Measurements from ENCODE around the gene PRKG1. TPM values are rescaled to one million over a fixed set of nuclear protein-coding genes. Genes with fewer than 3 reads are reported as not detected.

The PRKG1 gene
- total RNA-seq, 4 donors from 2014 or later, result 26.5 to 72.3 (median 58.1) TPM

DNA sequence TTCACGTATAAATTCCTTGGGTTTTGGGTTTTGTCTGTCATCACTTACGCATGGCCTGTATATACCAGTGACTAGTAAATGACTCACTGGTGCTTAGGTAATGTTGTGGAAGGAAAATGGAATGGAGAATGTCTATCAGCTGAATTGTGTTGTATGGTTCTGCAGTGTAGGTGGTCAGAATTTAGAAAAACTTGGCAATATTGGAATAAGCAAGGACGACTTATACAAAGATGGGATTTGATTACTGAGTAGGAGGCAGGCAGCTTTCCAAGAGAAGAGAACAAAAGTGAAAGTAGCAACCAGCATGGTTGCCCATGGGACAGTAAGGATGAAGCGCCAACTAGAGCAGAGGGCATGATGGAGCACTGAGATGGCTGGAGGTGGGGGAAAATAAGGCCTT lies 793.7 kb downstream of the PRKG1 start:
- WGBS, 2 donors, result 83 to 84% methylated on average over 4 of the region's 4 CpGs
- peak in 1 of 2 donors; percentile 10 for DNase-seq
- no peak for TF ChIP-seq POLR2A (IDR thresholded peaks at IDR 0.05)
- TF ChIP-seq, protein P1, sequence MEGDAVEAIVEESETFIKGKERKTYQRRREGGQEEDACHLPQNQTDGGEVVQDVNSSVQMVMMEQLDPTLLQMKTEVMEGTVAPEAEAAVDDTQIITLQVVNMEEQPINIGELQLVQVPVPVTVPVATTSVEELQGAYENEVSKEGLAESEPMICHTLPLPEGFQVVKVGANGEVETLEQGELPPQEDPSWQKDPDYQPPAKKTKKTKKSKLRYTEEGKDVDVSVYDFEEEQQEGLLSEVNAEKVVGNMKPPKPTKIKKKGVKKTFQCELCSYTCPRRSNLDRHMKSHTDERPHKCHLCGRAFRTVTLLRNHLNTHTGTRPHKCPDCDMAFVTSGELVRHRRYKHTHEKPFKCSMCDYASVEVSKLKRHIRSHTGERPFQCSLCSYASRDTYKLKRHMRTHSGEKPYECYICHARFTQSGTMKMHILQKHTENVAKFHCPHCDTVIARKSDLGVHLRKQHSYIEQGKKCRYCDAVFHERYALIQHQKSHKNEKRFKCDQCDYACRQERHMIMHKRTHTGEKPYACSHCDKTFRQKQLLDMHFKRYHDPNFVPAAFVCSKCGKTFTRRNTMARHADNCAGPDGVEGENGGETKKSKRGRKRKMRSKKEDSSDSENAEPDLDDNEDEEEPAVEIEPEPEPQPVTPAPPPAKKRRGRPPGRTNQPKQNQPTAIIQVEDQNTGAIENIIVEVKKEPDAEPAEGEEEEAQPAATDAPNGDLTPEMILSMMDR (IDR thresholded peaks at IDR 0.05), result no peak
- no peaks in the 10 kb centered on the region for H3K9me3 ChIP-seq
- H3K27me3 ChIP-seq, result no peaks in the 10 kb centered on the region
- no peaks in the 10 kb centered on the region for H3K36me3 ChIP-seq
- H3K27ac ChIP-seq, result no peak overlapping the region
- H3K4me1 ChIP-seq, result no peaks in the 10 kb centered on the region
- intact Hi-C loops (cut with DNase I), result no loop called here
- no peak overlapping the region for H3K4me3 ChIP-seq (replicated peaks in 1 of 3)

DNA sequence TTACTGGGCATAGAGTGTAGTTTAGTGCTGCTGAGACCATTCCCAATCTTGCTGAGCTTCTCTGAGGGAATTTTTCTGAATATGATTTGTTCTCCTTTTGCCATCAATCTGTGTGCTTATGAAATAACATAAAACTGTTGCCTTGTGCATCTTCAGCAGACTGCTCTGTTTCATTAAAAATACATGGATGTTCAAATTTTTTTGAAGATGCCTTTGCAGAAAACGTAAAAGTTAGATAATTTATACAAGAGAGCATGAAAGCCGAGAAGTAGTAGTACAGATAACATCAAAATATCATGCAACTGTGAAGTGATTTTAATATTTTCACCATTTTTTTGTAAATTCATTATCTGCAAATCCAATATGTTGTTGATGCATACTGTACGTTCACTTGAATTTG lies 799.8 kb downstream of the PRKG1 start:
- TF ChIP-seq POLR2A (IDR thresholded peaks at IDR 0.05), result no peak
- TF ChIP-seq, protein P1 (IDR thresholded peaks at IDR 0.05), result no peak
- 95 to 98% methylated on average over 3 of the region's 3 CpGs for WGBS, 2 donors

GRCh38 chr10:51875610-51876009 lies 801.3 kb downstream of the PRKG1 start:
- DNase-seq, result no peak
- Histone ChIP-seq H3K4me1 (peaks cover 0 to 4% of the 10 kb centered on the region in 2 donors), H3K36me3 (no peaks in the 10 kb centered on the region), H3K4me3 (replicated peaks in 1 of 3) (no peak overlapping the region), H3K9me3 (no peaks in the 10 kb centered on the region), H3K27me3 (no peaks in the 10 kb centered on the region), H3K27ac (no peak overlapping the region)
- intact Hi-C loops (cut with DNase I), result no loop called here
- TF ChIP-seq POLR2A (IDR thresholded peaks at IDR 0.05), result no peak
- TF ChIP-seq, protein P1 (IDR thresholded peaks at IDR 0.05), result no peak
- WGBS, 2 donors, result 74 to 76% methylated on average over 5 of the region's 5 CpGs

More for the DNA sequence above, 799.8 kb downstream of the PRKG1 start:
- peaks cover 0 to 4% of the 10 kb centered on the region in 2 donors for H3K4me1 ChIP-seq
- H3K4me3 ChIP-seq (replicated peaks in 1 of 3), result no peak overlapping the region
- no peak overlapping the region for H3K27ac ChIP-seq
- no peaks in the 10 kb centered on the region for H3K27me3 ChIP-seq
- H3K36me3 ChIP-seq, result no peaks in the 10 kb centered on the region
- intact Hi-C loops (cut with DNase I), result no loop called here
- no peaks in the 10 kb centered on the region for H3K9me3 ChIP-seq
- no peak for DNase-seq

DNA sequence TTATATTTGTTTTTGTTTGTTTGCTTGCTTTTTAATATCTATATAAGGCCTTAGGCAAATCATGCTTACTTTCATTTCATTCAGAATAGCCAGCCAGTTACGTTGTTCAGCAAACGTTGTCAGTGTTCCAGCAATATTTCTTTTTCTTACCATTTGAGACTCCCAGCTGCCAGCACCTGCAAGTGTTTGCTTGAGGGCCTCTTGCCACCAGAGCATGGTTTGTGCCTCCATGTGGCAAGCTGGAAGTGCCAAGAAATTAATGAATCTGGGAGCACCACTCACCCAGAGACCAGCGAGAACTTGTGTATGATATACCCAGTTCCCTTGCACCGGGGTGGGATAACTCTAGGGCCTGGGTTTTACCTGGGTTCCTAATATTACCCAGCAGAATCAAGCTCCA lies 802.2 kb downstream of the PRKG1 start:
- intact Hi-C loops (cut with DNase I), result no loop called here
- H3K9me3 ChIP-seq, result no peaks in the 10 kb centered on the region
- H3K4me3 ChIP-seq (replicated peaks in 1 of 3), result no peak overlapping the region
- DNase-seq, result peak; percentile 55 to 57
- no peak for TF ChIP-seq POLR2A (IDR thresholded peaks at IDR 0.05)
- TF ChIP-seq, protein P1 (IDR thresholded peaks at IDR 0.05), result no peak
- H3K27ac ChIP-seq, result peak overlapping the region in 1 of 3 donors; percentile 12
- H3K4me1 ChIP-seq, result peaks cover 0 to 4% of the 10 kb centered on the region in 2 donors
- H3K27me3 ChIP-seq, result no peaks in the 10 kb centered on the region
- WGBS, 2 donors, result 39 to 44% methylated on average over 4 of the region's 4 CpGs
- H3K36me3 ChIP-seq, result no peaks in the 10 kb centered on the region

- Histone ChIP-seq H3K36me3 (no peaks in the 10 kb centered on the region), H3K27ac (no peak overlapping the region), H3K27me3 (no peaks in the 10 kb centered on the region), H3K4me1 (peaks cover 0 to 4% of the 10 kb centered on the region in 2 donors), H3K9me3 (no peaks in the 10 kb centered on the region), H3K4me3 (replicated peaks in 1 of 3) (no peak overlapping the region)
- no peak for TF ChIP-seq POLR2A (IDR thresholded peaks at IDR 0.05)
- TF ChIP-seq, protein P1 (IDR thresholded peaks at IDR 0.05), result no peak
- 97 to 100% methylated on average over 2 of the region's 2 CpGs for WGBS, 2 donors
- no peak for DNase-seq
- intact Hi-C loops (cut with DNase I), result no loop called here
These were observed 802.7 kb downstream of the PRKG1 start for GRCh38 chr10:51876979-51877378.
